GOT3 (cell line): ENCODE data around the gene PYGL.
"Not testable (repeated sequence)": the region's sequence is repeated elsewhere in the genome, so short reads cannot be mapped to it uniquely, and the experiment has no call there.

Experiments used
- DNase-seq: peaks from one replicate; lab custom pipeline; 2025; ENCODE audit warnings: mixed read lengths; lab: John Stamatoyannopoulos, UW

The PYGL gene

GRCh38 chr14:50954811-50955372 lies 10.6 kb upstream of the PYGL start:
- DNase-seq: no peak

GRCh38 chr14:50953502-50953901 lies 9.2 kb upstream of the PYGL start:
- no peak for DNase-seq

- DNase-seq: no peak
Measured at GRCh38 chr14:50951032-50951431, 6.7 kb upstream of the PYGL start.

- no peak for DNase-seq
Measured at GRCh38 chr14:50948205-50948604, 3.9 kb upstream of the PYGL start.

GRCh38 chr14:50947446-50947845 lies 3.2 kb upstream of the PYGL start:
- DNase-seq: no peak

GRCh38 chr14:50946234-50946935 lies 2.1 kb upstream of the PYGL start:
- DNase-seq: no peak

GRCh38 chr14:50944647-50945413 lies 547 bp upstream of the PYGL start:
- DNase-seq: no peak

GRCh38 chr14:50943261-50943942 lies 881 bp downstream of the PYGL start:
- DNase-seq: no peak

- not testable (repeated sequence) for DNase-seq
Measured at GRCh38 chr14:50941638-50942037, 2.6 kb downstream of the PYGL start.

GRCh38 chr14:50941151-50941550 lies 3.1 kb downstream of the PYGL start:
- no peak for DNase-seq

GRCh38 chr14:50937800-50938199 lies 6.5 kb downstream of the PYGL start:
- no peak for DNase-seq

- DNase-seq: no peak
Measured at GRCh38 chr14:50937325-50937724, 7.0 kb downstream of the PYGL start.

GRCh38 chr14:50936882-50937281 lies 7.4 kb downstream of the PYGL start:
- DNase-seq: no peak

- DNase-seq: no peak
Measured at GRCh38 chr14:50936016-50936340, 8.3 kb downstream of the PYGL start.

GRCh38 chr14:50935126-50936015 lies 8.9 kb downstream of the PYGL start:
- no peak for DNase-seq

- no peak for DNase-seq
Measured at GRCh38 chr14:50932592-50933495, 11.4 kb downstream of the PYGL start.

GRCh38 chr14:50932156-50932555 lies 12.1 kb downstream of the PYGL start:
- DNase-seq: no peak

- DNase-seq: no peak
Measured at GRCh38 chr14:50931559-50931958, 12.7 kb downstream of the PYGL start.

GRCh38 chr14:50929506-50929905 lies 14.8 kb downstream of the PYGL start:
- no peak for DNase-seq

- DNase-seq: no peak
Measured at GRCh38 chr14:50928002-50928635, 16.2 kb downstream of the PYGL start.
